GM12878 (cell line): ENCODE data around the gene SEC23IP. TPM values are rescaled to one million over a fixed set of nuclear protein-coding genes. Genes with fewer than 3 reads are reported as not detected.

Experiments used
- ATAC-seq: fragments of 200-7000 bp; cut with Tn5 transposase; 3 replicates; pipeline ENCODE4 v1.9.1; 2020; ENCODE audit warnings: mild to moderate bottlenecking, moderate library complexity
- BruUV-seq: library from RNA; stranded (reverse); fragments of 400-500 nt; replicated peaks from 2 replicates; lab custom pipeline; 2021; lab: Mats Ljungman, UMichigan
- CTCF ChIA-PET: fragments of 300-600 bp; sonication (Branson Sonifier 250); formaldehyde crosslinking; extraction: SDS; loops from one replicate; lab custom pipeline; 2021; ENCODE audit warnings: inconsistent platforms; lab: Yijun Ruan, JAX
- POLR2A ChIA-PET: fragments of 350-600 bp; formaldehyde crosslinking; extraction: SDS; loops from one replicate; lab custom pipeline; 2021; ENCODE audit warnings: inconsistent platforms; lab: Charles Lee
- RAD21 ChIA-PET: fragments of 300-600 bp; sonication (Branson Sonifier 250); formaldehyde crosslinking; loops from one replicate; lab custom pipeline; 2023; ENCODE audit warnings: antibody characterized with exemption; ENCODE audit not compliant: unreplicated experiment; lab: Charles Lee
- SMC1A ChIA-PET: fragments of 300-600 bp; sonication (Branson Sonifier 250); formaldehyde crosslinking; loops from one replicate; lab custom pipeline; 2023; ENCODE audit not compliant: unreplicated experiment, uncharacterized antibody; lab: Charles Lee
- DNase-seq: peaks from one replicate; pipeline ENCODE4 v3.0.0-alpha.2; 2011; ENCODE audit warnings: low read depth, low spot score
- FAIRE-seq: peaks from 3 replicates; lab custom pipeline; 2011; peaks lifted over from hg19 to GRCh38; lab: Jason Lieb, UNC
- H2AFZ ChIP-seq: 2 replicates; pipeline ENCODE4 v1.6.0; 2011; ENCODE audit warnings: low read depth, low read length, control low read depth; ENCODE audit not compliant: control insufficient read depth
- H3K27ac ChIP-seq: 2 replicates; pipeline ENCODE4 v1.5.1; 2011; ENCODE audit warnings: control low read depth; ENCODE audit not compliant: control insufficient read depth, insufficient read depth
- H3K27me3 ChIP-seq, 2 experiments: replicated peaks in 1 of 2; 2 replicates each; pipeline versions ENCODE4 v1.6.0 to v1.6.1; 2011; ENCODE audit warnings: low read length in 1 of 2; ENCODE audit not compliant: control insufficient read depth in 2 of 2, insufficient read depth in 2 of 2
- H3K36me3 ChIP-seq, 2 experiments: 2 replicates each; pipeline ENCODE4 v1.5.1; 2011; ENCODE audit warnings: low read length in 1 of 2; ENCODE audit not compliant: control insufficient read depth in 2 of 2, insufficient read depth in 2 of 2
- H3K4me1 ChIP-seq: 2 replicates; pipeline ENCODE4 v1.6.1; 2011; ENCODE audit warnings: mild to moderate bottlenecking, low read length, moderate library complexity, mixed read lengths; ENCODE audit not compliant: control insufficient read depth, insufficient read depth
- H3K4me2 ChIP-seq: 2 replicates; pipeline ENCODE4 v1.6.0; 2011; ENCODE audit warnings: control low read depth; ENCODE audit not compliant: control insufficient read depth, insufficient read depth
- H3K4me3 ChIP-seq: fragments of 200-600 bp; sonication (generic); 2 replicates; pipeline ENCODE4 v1.5.1; 2016
- H3K79me2 ChIP-seq: 2 replicates; pipeline ENCODE4 v1.6.0; 2011; ENCODE audit warnings: low read length; ENCODE audit not compliant: control insufficient read depth, insufficient read depth
- H3K9ac ChIP-seq: 2 replicates; pipeline ENCODE4 v1.8.0; 2011; ENCODE audit warnings: low read length, control low read depth, mixed read lengths; ENCODE audit not compliant: control insufficient read depth, insufficient read depth
- H3K9me3 ChIP-seq: replicated peaks from 3 replicates; pipeline ENCODE4 v1.5.1; 2011; ENCODE audit warnings: mild to moderate bottlenecking, low read length; ENCODE audit not compliant: control insufficient read depth, insufficient read depth
- H4K20me1 ChIP-seq: 2 replicates; pipeline ENCODE4 v1.6.0; 2011; ENCODE audit not compliant: control insufficient read depth, insufficient read depth
- EP300 ChIP-seq, 2 experiments: fragments of 150-350 bp in 1 of 2; IDR thresholded peaks; 2 replicates each; pipeline ENCODE4 v1.6.1; 2011 to 2012; ENCODE audit warnings: low read depth in 2 of 2, low read length in 2 of 2, borderline replicate concordance in 1 of 2, improper control_type of control experiment in 1 of 2, inconsistent platforms in 1 of 2; ENCODE audit not compliant: control insufficient read depth in 1 of 2
- EZH2 ChIP-seq: IDR thresholded peaks from 2 replicates; pipeline ENCODE4 v1.6.1; 2012; ENCODE audit warnings: low read depth, mild to moderate bottlenecking, control low read depth, inconsistent platforms, low read length, borderline replicate concordance; ENCODE audit not compliant: control insufficient read depth
- HCFC1 ChIP-seq: fragments of 150-350 bp; IDR thresholded peaks from 2 replicates; pipeline ENCODE4 v1.6.1; 2014; ENCODE audit warnings: low read length
- MEF2A ChIP-seq: IDR thresholded peaks from 2 replicates; pipeline ENCODE4 v1.6.1; 2011; ENCODE audit warnings: low read depth, mild to moderate bottlenecking, low read length, moderate library complexity; ENCODE audit not compliant: insufficient read depth
- NFXL1 ChIP-seq: fragments of 450-650 bp; IDR thresholded peaks from 2 replicates; pipeline ENCODE4 v1.6.1; 2017; ENCODE audit warnings: antibody characterized with exemption, mild to moderate bottlenecking, borderline replicate concordance
- PML ChIP-seq: IDR thresholded peaks from 2 replicates; pipeline ENCODE4 v1.6.1; 2012; ENCODE audit warnings: low read length, inconsistent platforms
- RAD51 ChIP-seq: fragments of 450-650 bp; IDR thresholded peaks from 2 replicates; pipeline ENCODE4 v1.6.1; 2016; ENCODE audit warnings: moderate library complexity, mild to moderate bottlenecking, inconsistent platforms
- RCOR1 ChIP-seq: conservative IDR thresholded peaks from 2 replicates; pipeline ENCODE4 v1.6.1; 2012; ENCODE audit warnings: low read depth, low read length, improper control_type of control experiment
- SMARCA5 ChIP-seq: fragments of 450-650 bp; IDR thresholded peaks from 2 replicates; pipeline ENCODE4 v1.6.1; 2017; ENCODE audit warnings: mild to moderate bottlenecking
- SRF ChIP-seq, 2 experiments: IDR thresholded peaks; 2 replicates each; pipeline ENCODE4 v1.6.1; 2011; ENCODE audit warnings: low read depth in 2 of 2, low read length in 2 of 2, mild to moderate bottlenecking in 1 of 2, moderate library complexity in 1 of 2
- SUPT20H ChIP-seq: IDR thresholded peaks from 2 replicates; pipeline ENCODE4 v1.6.1; 2011; ENCODE audit warnings: low read depth, mild to moderate bottlenecking, low read length, moderate library complexity, borderline replicate concordance; ENCODE audit not compliant: control insufficient read depth
- TCF3 ChIP-seq: IDR thresholded peaks from 2 replicates; pipeline ENCODE4 v1.6.1; 2012; ENCODE audit warnings: low read depth, mild to moderate bottlenecking, low read length, borderline replicate concordance; ENCODE audit not compliant: insufficient read depth
- YBX1 ChIP-seq: fragments of 450-650 bp; IDR thresholded peaks from 2 replicates; pipeline ENCODE4 v1.6.1; 2016; ENCODE audit warnings: antibody characterized with exemption
- WGBS: methylation state at CpG from one replicate; pipeline ENCODE4 v1.1.6; 2016; ENCODE audit warnings: low lambda C conversion rate; ENCODE audit not compliant: insufficient replicate concordance, insufficient coverage; ENCODE audit errors: missing lambda C conversion rate; 5-methylcytosine and 5-hydroxymethylcytosine counted together
- in situ Hi-C: fragments of 300-500 bp; cut with MboI; formaldehyde crosslinking; loops from 9 replicates; pipeline ENCODE4 v1.14.3; 2018; ENCODE audit warnings: mixed read lengths
- intact Hi-C: fragments of 100-400 bp; cut with micrococcal nuclease; formaldehyde crosslinking; loops from one replicate; pipeline ENCODE4 v1.14.2; 2022; ENCODE audit not compliant: unreplicated experiment
- polyA plus RNA-seq, 11 experiments: library from polyadenylated mRNA; depleted of rRNA in 4 of 11; unstranded in 6 of 11; stranded (reverse) in 5 of 11; fragments of >200 nt; fragmentation: Nextera tagmentation in 4 of 11; fragmentation: Illumina TruSeq in 1 of 11; extraction: Ambion mirVana in 4 of 11; extraction: Trizol in 1 of 11; gene quantifications; 1 replicate in 1 of 11; 2 replicates in 10 of 11; pipeline versions ENCODE4 v1.2.1 to v1.2.3, GENCODE V29; 2011 to 2016; ENCODE audit warnings: inconsistent platforms in 2 of 11, missing spikeins in 2 of 11, low read depth in 1 of 11
- total RNA-seq, 4 experiments: library from RNA; depleted of rRNA in 3 of 4; stranded (reverse); fragments of >200 nt in 3 of 4; fragmentation: Illumina TruSeq in 1 of 4; extraction: Trizol in 1 of 4; gene quantifications; 2 replicates each; pipeline versions ENCODE4 v1.2.1 to v1.2.3, GENCODE V29; 2013 to 2021
- TF ChIP-seq, protein P1 (sequence below): fragments of 450-650 bp; IDR thresholded peaks from 2 replicates; pipeline ENCODE4 v1.6.1; 2017; ENCODE audit warnings: mild to moderate bottlenecking, moderate library complexity
- TF ChIP-seq, protein P2 (sequence below): IDR thresholded peaks from 2 replicates; pipeline ENCODE4 v1.6.1; 2011; ENCODE audit warnings: borderline replicate concordance, low read depth, mild to moderate bottlenecking, moderate library complexity, mixed read lengths, low read length; ENCODE audit not compliant: insufficient read depth; ENCODE audit errors: extremely low read length

Gene SEC23IP
- total and polyA plus RNA-seq, 10 of the 15 experiments (the other 5 are each of a cell fraction or from before 2014, with no cell fraction given): 15.1 to 82.5 (median 36.0) TPM

- intact Hi-C loops (no loop called here), in situ Hi-C loops (no loop called here)
- WGBS: 4% methylated on average over 9 of the region's 9 CpGs
- no peaks in the 10 kb centered on the region for H3K27me3 ChIP-seq
- no peaks in the 10 kb centered on the region for H4K20me1 ChIP-seq
- H3K27ac ChIP-seq: peak overlapping the region; percentile 64
- H3K4me1 ChIP-seq: no peaks in the 10 kb centered on the region
- no peak for DNase-seq
- H2AFZ ChIP-seq: no peak overlapping the region
- peak overlapping the region; percentile 80 for H3K4me3 ChIP-seq
- ChIA-PET POLR2A (interaction anchor here (0.5 to 5.5 kb wide), 3 partner anchors 8 to 81 kb away, joined by 3 to 69 read pairs (median 5); partner anchors contain the start of gene MCMBP), RAD21 (interaction anchor here (0.6 to 2.1 kb wide), 5 partner anchors 21 to 649 kb away, joined by 3 to 23 read pairs (median 3); partner anchors contain the start of gene MCMBP), CTCF (interaction anchor here (1.9 to 4.5 kb wide), 2 partner anchors 21 to 142 kb away, joined by 9 to 33 read pairs; partner anchors contain the start of gene MCMBP), SMC1A (interaction anchor here (0.6 to 1.4 kb wide), 9 partner anchors 8 to 320 kb away, joined by 3 to 11 read pairs (median 3); partner anchors contain the start of gene MCMBP)
- peak overlapping the region; percentile 83 for H3K4me2 ChIP-seq
- H3K9me3 ChIP-seq: no peaks in the 10 kb centered on the region; the same call in 2 of the 3 replicates
- H3K79me2 ChIP-seq: peaks cover 47% of the 10 kb centered on the region
- peaks cover 0 to under 1% of the 10 kb centered on the region in 2 experiments; a peak in 1 of 4 replicates for H3K36me3 ChIP-seq
- peak overlapping the region; percentile 76 for H3K9ac ChIP-seq
- no peak for FAIRE-seq
- BruUV-seq: no TSS peak
- ATAC-seq: peak; percentile 6
- TF ChIP-seq PML (no peak; the same call in 1 of the 2 replicates), SMARCA5 (no peak), MEF2A (no peak), EP300 (IDR thresholded peaks at IDR 0.05; ENCODE audit: borderline replicate concordance in 1 of 2, control insufficient read depth in 1 of 2, low read depth in 2 of 2, low read length in 2 of 2) (no peak), SRF (IDR thresholded peaks at IDR 0.05; ENCODE audit: low read depth in 2 of 2, low read length in 2 of 2) (no peak), RAD51 (no peak), SUPT20H (no peak), RCOR1 (no peak), TCF3 (no peak), YBX1 (no peak), NFXL1 (no peak), EZH2 (no peak), HCFC1 (no peak)
- TF ChIP-seq, protein P1, sequence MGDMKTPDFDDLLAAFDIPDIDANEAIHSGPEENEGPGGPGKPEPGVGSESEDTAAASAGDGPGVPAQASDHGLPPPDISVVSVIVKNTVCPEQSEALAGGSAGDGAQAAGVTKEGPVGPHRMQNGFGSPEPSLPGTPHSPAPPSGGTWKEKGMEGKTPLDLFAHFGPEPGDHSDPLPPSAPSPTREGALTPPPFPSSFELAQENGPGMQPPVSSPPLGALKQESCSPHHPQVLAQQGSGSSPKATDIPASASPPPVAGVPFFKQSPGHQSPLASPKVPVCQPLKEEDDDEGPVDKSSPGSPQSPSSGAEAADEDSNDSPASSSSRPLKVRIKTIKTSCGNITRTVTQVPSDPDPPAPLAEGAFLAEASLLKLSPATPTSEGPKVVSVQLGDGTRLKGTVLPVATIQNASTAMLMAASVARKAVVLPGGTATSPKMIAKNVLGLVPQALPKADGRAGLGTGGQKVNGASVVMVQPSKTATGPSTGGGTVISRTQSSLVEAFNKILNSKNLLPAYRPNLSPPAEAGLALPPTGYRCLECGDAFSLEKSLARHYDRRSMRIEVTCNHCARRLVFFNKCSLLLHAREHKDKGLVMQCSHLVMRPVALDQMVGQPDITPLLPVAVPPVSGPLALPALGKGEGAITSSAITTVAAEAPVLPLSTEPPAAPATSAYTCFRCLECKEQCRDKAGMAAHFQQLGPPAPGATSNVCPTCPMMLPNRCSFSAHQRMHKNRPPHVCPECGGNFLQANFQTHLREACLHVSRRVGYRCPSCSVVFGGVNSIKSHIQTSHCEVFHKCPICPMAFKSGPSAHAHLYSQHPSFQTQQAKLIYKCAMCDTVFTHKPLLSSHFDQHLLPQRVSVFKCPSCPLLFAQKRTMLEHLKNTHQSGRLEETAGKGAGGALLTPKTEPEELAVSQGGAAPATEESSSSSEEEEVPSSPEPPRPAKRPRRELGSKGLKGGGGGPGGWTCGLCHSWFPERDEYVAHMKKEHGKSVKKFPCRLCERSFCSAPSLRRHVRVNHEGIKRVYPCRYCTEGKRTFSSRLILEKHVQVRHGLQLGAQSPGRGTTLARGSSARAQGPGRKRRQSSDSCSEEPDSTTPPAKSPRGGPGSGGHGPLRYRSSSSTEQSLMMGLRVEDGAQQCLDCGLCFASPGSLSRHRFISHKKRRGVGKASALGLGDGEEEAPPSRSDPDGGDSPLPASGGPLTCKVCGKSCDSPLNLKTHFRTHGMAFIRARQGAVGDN: no peak
- TF ChIP-seq, protein P2, sequence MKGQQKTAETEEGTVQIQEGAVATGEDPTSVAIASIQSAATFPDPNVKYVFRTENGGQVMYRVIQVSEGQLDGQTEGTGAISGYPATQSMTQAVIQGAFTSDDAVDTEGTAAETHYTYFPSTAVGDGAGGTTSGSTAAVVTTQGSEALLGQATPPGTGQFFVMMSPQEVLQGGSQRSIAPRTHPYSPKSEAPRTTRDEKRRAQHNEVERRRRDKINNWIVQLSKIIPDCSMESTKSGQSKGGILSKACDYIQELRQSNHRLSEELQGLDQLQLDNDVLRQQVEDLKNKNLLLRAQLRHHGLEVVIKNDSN: no peak
Observed at GRCh38 chr10:119893074-119893473, 544 bp downstream of the SEC23IP start.
